BJ (cell line): ENCODE results near the gene SUPT5H. TPM values are rescaled to one million over a fixed set of nuclear protein-coding genes. Genes with fewer than 3 reads are reported as not detected.
A peak's percentile ranks its signal among the peaks of the same experiment; 100 is the strongest.

ENCODE experiments used
- CTCF ChIA-PET: fragments of 350-600 bp; formaldehyde crosslinking; extraction: SDS; loops from one replicate; lab custom pipeline; 2021; ENCODE audit warnings: antibody characterized with exemption, inconsistent platforms; lab: Yijun Ruan, JAX
- POLR2A ChIA-PET: fragments of 300-600 bp; sonication (Branson Sonifier 250); formaldehyde crosslinking; extraction: SDS; loops from one replicate; lab custom pipeline; 2021; ENCODE audit warnings: antibody characterized with exemption; lab: Charles Lee
- DNase-seq: peaks from one replicate; pipeline ENCODE4 v3.0.0-alpha.2; 2011; ENCODE audit warnings: low read depth
- H3K27me3 ChIP-seq: 2 replicates; pipeline ENCODE4 v1.6.0; 2011; ENCODE audit warnings: low read length; ENCODE audit not compliant: control insufficient read depth, insufficient read depth
- H3K36me3 ChIP-seq: 2 replicates; pipeline ENCODE4 v1.5.1; 2011; ENCODE audit warnings: low read length; ENCODE audit not compliant: control insufficient read depth, insufficient read depth
- H3K4me3 ChIP-seq: 2 replicates; pipeline ENCODE4 v1.5.1; 2011; ENCODE audit warnings: low read depth, mild to moderate bottlenecking, control low read depth, low read length
- polyA plus RNA-seq: library from polyadenylated mRNA; depleted of rRNA; stranded (reverse); fragments of >200 nt; gene quantifications from 2 replicates; pipeline ENCODE4 v1.2.3, GENCODE V29; 2011
- TF ChIP-seq, protein P1 (sequence below): IDR thresholded peaks from 2 replicates; pipeline ENCODE4 v1.5.1; 2011; ENCODE audit warnings: low read depth, mild to moderate bottlenecking, control low read depth, inconsistent platforms, low read length, moderate library complexity; ENCODE audit not compliant: insufficient read depth

SUPT5H gene
- polyA plus RNA-seq, 1 experiment = 81.8 TPM

DNA sequence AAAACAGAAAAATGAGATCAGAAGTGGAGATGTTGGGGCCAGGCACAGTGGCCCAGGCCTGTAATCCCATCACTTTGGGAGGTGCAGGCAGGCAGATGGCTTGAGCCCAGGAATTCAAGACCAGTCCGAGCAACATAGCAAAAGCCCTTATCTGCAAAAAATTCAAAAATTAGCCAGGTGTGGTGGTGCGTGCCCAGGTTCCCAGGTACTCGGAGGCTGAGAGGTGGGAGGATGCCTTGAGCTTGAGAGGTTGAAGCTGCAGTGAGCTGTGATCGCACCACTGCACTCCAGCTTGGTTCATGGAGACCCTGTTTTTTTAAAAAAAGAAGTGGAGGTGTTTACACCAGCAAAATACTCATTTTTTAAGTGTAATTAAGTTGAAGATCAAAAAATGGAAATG, 45.3 kb upstream of the SUPT5H start:
- ChIA-PET CTCF (interaction anchor here (9.8 kb wide), 1 partner anchor 12 kb away, joined by 178 read pairs; the partner anchor contains the start of gene PLEKHG2), POLR2A (no interaction called here)
- Histone ChIP-seq H3K27me3 (no peaks in the 10 kb centered on the region), H3K36me3 (peaks cover 7% of the 10 kb centered on the region), H3K4me3 (no peak overlapping the region)
- TF ChIP-seq, protein P1, sequence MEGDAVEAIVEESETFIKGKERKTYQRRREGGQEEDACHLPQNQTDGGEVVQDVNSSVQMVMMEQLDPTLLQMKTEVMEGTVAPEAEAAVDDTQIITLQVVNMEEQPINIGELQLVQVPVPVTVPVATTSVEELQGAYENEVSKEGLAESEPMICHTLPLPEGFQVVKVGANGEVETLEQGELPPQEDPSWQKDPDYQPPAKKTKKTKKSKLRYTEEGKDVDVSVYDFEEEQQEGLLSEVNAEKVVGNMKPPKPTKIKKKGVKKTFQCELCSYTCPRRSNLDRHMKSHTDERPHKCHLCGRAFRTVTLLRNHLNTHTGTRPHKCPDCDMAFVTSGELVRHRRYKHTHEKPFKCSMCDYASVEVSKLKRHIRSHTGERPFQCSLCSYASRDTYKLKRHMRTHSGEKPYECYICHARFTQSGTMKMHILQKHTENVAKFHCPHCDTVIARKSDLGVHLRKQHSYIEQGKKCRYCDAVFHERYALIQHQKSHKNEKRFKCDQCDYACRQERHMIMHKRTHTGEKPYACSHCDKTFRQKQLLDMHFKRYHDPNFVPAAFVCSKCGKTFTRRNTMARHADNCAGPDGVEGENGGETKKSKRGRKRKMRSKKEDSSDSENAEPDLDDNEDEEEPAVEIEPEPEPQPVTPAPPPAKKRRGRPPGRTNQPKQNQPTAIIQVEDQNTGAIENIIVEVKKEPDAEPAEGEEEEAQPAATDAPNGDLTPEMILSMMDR = no peak
- no peak for DNase-seq

DNA sequence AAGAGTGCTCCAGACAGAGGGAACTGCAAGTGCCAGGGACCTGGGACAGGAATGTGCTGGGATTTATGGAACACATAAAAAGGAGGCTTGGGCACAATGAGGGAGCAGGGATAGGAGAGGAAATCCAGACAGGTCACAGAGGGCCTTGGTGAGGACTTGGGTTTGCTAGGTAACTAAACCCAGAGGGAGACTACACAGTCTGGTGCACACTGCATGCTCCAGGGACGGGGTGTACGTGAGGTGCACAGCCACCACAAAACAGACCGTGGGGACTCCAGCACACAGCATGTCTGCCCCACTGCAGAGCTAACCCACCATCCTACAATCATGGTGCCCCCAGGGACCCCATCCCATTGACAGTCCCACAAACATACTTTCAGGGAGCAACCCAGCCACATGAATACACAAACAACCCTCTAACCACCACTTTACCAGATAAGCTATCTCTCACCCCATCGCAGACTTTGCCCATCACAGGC, 44.3 kb upstream of the SUPT5H start:
- POLR2A ChIA-PET = no interaction called here
- TF ChIP-seq, protein P1 = no peak
- CTCF ChIA-PET = interaction anchor here (0.9 to 9.8 kb wide), 3 partner anchors 11 to 131 kb away, joined by 3 to 178 read pairs (median 7); partner anchors contain the start of genes EID2B, PLEKHG2 and RPS16
- H3K27me3 ChIP-seq = no peaks in the 10 kb centered on the region
- DNase-seq = no peak
- H3K4me3 ChIP-seq = no peak overlapping the region
- peaks cover 4% of the 10 kb centered on the region for H3K36me3 ChIP-seq

DNA sequence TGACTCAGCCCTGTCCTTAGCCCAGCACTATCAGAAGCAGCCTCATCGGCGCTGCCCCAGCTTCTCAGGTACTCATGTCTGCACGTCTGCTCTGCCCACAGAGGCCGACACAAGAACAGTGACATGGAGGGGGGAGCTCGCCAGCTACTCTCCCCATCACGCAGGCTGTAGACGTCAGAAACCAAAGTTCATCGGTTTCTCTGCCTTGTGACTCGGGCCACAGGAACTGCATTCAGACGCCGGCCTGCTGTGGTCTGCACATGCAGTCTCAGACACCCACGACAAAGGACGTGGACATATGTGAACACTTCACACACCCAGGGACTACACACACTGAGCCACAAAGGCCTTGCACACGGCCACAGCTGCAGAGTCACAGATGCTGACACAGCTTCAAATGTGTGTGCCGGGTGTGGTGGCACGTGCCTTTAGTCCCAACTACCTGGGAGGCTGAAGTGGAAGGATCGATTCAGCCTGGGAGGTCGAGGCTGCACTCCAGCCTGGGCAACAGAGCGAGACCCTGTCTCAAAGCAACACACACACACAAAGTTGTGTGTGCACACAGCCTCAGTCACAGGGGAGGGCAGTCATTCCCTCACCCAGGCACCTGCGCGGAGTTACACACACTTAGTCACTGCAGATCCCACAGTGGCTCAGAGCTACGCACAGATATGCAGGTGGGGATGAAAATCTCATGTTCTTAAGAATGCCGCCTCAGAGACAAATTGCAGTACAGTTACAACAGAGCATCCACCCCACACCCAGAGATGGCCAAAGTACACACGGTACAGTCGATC, 43.6 kb upstream of the SUPT5H start:
- ChIA-PET CTCF (interaction anchor here (0.7 to 9.8 kb wide), 4 partner anchors 10 to 131 kb away, joined by 3 to 178 read pairs (median 5); partner anchors contain the start of genes EID2B, PLEKHG2 and RPS16), POLR2A (interaction anchor here (1.0 kb wide), 1 partner anchor 34 kb away, joined by 4 read pairs; the partner anchor contains the start of gene RPS16)
- H3K4me3 ChIP-seq = no peak overlapping the region
- TF ChIP-seq, protein P1 = no peak
- H3K27me3 ChIP-seq = no peaks in the 10 kb centered on the region
- no peak for DNase-seq
- peaks cover 4% of the 10 kb centered on the region for H3K36me3 ChIP-seq

DNA sequence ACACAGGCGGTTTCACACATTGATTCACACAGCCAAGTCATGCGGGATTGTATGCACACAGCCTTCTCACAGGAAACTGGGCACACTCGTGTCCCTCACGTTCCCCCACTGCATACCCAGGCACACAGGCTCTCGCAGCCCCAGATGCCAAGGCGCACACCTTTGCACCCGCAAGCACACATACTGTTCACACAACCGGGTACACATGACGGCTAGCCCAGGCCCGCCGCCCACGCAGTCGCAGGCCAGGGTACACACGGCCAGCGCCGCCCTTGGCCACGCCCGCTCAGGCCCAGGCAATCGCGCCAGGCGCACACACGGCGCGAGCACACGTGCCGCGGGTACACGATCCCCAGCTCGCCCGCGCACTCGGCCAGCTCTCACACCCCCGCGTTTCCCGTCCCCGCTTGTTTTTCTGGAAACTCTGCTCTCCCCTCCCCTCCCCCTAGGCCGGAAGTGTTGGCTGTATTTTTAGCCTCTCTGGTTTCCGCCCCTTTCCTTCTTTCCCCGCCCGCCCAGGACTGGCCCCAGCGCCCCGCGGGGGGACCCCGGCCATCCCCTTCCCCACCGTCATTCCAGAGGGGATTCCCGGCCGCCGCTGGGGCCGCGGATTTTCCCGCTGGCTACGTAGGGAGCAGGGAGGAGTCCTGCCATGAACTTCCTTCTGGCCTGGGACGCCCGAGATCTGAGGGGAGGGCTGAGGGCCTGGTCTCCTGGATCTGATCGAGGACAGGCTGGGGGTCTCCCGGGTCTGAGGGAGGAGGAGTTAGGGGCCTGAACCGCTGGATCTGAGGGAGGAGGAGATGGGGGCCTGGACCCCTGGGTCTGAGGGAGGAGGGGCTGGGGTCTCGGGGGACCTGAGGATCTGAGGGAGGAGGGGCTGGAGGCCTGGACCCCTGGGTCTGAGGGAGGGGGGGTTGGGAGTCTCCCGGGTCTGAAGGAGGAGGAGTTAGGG, 42.8 kb upstream of the SUPT5H start:
- ChIA-PET POLR2A (interaction anchor here (1.0 kb wide), 2 partner anchors 33 kb away, joined by 4 read pairs; partner anchors contain the start of gene RPS16), CTCF (interaction anchor here (0.7 to 9.8 kb wide), 6 partner anchors 9 to 130 kb away, joined by 3 to 178 read pairs (median 3); partner anchors contain the start of gene PLEKHG2)
- Histone ChIP-seq H3K27me3 (no peaks in the 10 kb centered on the region), H3K4me3 (peak overlapping the region; percentile 40), H3K36me3 (no peaks in the 10 kb centered on the region; the same call in 1 of the 2 replicates)
- TF ChIP-seq, protein P1 = no peak
- DNase-seq = peak; percentile 46
